HG02852 (cell line): Measurements from ENCODE around the gene PAK5.

Experiments used
- ATAC-seq: cut with Tn5 transposase; IDR thresholded peaks from one replicate; pipeline ENCODE4 v1.9.1; 2021; ENCODE audit warnings: mild to moderate bottlenecking, moderate library complexity; ENCODE audit not compliant: unreplicated experiment

PAK5 gene

GRCh38 chr20:9626357-9626756 is 212.5 kb downstream of the PAK5 start:
- ATAC-seq = no peak

GRCh38 chr20:9617940-9618339 is 220.9 kb downstream of the PAK5 start:
- no peak for ATAC-seq

DNA sequence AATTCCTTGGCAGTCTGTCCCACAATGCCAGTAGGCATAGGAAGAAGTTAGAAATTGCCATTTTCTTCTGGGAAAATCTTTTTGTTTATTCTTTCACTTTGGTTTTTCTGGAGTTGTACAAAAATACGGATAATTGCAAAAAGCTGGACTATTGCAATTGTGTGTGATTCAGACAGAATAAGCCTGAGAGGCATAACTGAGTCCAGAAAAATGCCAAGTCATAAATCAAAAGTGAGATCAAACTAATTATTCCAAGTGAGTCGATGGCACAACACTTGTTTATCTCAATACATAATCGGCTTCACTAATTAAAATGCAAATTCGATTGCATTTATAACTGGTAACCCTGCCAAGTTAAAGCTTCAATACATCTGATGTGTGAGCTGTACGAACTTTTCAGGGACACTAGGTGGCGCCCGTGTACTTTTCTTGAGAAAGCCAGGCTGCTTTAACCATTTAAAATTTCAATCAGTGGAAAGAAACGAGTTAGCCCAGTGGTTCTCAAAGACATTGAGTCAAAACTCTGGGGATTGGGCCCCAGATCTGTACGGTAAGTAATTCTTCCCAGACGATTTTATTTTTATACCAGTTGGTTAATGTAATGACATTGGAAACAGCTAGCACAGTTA is 221.9 kb downstream of the PAK5 start:
- ATAC-seq = no peak

DNA sequence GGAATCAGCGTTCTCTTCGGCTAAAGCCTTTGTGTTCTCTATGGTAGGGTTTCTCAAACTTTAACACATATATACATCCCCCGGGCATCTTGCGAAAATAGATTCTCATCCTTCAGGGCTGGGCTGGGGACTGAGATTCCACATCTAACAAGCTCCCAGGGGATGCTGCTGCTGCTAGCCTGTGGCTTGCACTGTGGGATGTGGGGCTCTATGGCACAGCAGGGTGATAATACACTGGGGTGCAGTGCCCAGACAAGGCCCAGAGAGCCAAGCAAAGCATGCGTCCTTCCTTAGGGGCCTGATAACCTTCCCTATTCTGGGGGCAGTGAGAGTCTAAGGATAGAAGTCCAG is 222.4 kb downstream of the PAK5 start:
- ATAC-seq = peak; percentile 2

- peak; percentile 98 for ATAC-seq
Measured at GRCh38 chr20:9615766-9616454, 223.0 kb downstream of the PAK5 start.

DNA sequence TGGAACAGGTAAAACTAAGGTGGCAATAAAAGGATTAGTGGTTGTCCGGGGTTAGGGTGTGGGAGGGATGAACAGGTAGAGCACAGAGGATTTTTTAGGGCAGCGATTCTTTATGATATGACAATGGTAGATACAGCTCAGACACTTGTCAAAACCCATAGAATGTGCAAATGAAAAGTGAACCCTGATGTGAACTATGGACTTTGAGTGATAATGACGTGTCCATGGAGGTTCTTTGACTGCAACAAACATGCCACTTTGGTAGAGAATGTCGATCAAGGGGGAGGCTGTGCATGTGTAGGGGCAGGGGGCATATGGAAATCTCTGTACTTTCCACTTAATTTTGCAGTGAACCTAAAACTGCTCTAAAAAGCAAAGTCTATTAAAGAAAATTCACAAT is 223.8 kb downstream of the PAK5 start:
- ATAC-seq = no peak

DNA sequence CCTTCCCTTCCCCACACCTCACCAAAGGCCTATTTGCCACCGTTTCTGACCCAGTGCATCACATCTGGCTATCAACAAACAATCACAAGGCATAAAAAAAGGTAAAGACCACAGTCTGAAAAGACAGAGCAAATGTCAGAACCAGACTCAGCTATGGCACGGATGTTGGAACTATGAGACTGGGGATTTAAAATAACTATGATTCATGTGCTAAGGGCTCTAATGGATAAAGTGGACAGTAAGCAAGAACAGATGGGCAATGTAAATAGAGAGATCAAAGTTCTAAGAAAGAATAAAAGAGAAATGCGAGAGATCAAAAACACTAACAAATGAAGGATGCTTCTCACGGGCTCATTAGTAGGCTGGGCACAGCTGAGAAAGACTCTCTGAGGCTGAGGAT is 225.0 kb downstream of the PAK5 start:
- ATAC-seq = no peak

GRCh38 chr20:9611921-9612320 is 227.0 kb downstream of the PAK5 start:
- no peak for ATAC-seq

- no peak for ATAC-seq
Measured at GRCh38 chr20:9610665-9611064, 228.2 kb downstream of the PAK5 start.

- peak; percentile 69 for ATAC-seq
Measured at GRCh38 chr20:9609887-9610502, 228.9 kb downstream of the PAK5 start.

DNA sequence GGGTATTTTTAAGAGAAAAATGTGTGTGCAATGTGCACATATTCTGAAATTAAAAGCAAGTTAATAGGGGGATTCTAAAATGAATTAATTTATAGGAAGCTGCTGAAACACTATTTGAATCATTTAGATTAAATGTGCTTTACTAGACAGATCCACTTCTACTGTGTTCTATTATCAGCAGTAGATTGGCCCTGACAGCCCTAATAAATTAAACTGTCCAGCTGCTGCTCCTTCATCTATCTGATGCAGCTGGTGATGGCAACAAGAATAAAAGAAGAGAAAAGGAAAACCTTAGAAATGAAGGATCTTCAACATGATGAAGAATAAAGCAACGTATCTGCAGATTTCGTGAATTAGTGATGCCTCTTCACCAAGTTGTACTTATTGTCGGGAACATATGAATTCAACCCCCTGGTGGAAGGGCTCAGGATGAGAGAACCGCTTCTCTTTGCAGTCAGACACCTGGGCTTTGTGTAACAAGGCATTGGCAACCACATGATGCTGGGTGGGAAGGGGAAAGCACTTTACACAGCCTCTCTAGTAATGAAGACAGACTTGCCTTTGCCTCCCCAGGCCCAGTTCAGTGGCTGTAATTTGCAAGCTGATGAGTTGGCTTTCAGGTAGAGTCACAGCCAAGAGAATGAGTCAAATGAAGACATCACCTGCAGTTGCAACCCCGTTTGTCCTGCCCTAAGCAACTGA is 230.1 kb downstream of the PAK5 start:
- no peak for ATAC-seq

DNA sequence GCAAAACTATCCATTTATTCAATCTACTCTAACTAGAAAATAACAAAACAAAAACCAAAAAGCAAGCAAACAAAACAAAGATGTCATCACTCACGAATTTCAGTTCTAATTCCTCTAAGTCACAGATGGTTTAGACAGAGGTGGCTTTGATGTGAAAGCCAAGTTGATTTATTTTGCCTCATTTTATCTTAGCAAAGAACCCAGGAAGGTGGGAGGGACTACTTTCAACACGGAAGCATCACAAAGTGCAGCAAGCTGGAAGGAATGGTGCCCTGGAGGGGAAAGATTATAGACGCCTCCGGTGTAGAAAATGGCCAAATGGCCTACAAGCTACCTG is 236.1 kb downstream of the PAK5 start:
- ATAC-seq = peak; percentile 67

DNA sequence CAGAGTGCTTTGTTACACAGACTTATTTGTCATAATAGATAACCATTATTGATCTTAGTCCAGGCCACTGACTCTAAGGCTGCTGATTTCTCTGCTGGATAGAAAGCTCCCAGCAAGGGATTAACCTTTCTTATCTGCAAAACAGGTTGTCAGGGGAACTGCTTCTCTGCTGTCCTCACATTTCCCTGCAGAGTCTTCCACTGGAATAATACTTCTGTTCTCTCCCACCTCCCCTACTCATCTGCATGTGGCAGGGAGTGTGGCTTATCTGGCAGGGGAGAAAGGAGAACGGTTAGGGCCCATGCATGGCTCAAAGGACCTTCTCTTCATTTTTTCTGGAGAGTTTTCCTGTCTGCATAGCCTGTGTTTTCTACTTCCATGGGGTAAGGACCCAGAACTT is 238.3 kb downstream of the PAK5 start:
- no peak for ATAC-seq

GRCh38 chr20:9597547-9597946 is 241.3 kb downstream of the PAK5 start:
- no peak for ATAC-seq

DNA sequence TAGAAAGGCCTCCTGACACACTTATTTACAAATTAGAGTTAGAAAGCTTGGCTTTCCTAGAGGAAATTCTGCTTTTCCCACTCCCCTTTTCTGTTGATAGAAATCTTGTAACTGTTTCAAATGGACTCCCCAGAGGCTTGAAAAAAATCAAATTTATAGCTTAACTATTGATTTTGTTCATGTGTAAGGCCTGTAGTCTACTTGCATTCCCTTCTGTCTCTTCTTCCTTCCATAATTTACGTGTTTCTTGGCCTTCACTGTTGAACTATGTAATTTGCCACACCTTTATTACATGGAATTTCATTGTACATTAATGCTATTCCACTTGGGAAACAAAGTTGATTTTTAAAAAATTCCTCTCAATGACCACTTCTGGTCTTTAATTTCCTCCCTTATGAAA is 243.1 kb downstream of the PAK5 start:
- no peak for ATAC-seq

DNA sequence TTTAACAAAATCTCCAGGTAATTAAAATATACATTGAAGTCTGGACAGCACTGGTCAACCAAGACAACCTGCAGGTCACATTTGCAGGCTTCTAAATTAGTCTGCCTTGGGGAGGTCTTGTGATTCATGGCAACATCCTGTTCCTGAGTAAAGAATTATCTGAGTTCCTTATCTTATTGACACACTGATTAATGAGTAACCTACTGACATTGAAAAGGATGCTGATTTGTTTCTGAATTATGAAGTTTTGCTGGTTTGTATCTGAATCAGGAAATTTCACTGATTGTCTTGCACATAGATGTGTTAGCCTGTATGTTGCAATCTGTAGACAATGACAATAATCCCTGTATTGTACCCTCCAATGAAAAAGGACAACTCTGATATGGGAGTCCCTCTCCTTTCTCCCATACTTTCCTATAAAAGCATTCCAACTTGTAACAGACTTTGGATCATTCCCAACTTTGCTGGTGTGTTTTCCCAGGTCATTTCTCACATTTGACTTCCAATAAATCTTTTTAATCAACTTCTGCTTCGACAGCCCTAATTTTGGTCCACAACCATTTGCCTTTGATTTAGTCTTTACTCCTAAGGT is 244.5 kb downstream of the PAK5 start:
- ATAC-seq = no peak

- no peak for ATAC-seq
Measured at GRCh38 chr20:9592419-9592818, 246.5 kb downstream of the PAK5 start.

DNA sequence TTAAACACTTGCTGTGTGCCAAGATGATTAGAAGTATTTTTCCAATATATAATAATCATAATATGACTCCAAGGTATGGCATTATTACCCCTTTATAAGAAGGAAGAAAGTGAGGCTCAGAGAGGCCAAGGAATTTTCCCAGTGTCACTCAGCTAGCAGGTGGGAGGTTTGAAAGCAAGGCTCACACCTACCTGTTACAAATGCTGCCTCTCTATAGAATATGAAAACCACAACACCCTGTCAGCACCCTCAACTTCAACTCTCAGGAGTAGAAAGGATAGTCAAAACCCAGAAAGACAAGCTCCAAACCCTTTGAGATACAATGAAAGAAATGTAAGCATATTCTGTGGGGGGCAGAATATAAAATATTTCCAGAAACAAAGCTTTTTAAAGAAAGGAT is 247.8 kb downstream of the PAK5 start:
- no peak for ATAC-seq

DNA sequence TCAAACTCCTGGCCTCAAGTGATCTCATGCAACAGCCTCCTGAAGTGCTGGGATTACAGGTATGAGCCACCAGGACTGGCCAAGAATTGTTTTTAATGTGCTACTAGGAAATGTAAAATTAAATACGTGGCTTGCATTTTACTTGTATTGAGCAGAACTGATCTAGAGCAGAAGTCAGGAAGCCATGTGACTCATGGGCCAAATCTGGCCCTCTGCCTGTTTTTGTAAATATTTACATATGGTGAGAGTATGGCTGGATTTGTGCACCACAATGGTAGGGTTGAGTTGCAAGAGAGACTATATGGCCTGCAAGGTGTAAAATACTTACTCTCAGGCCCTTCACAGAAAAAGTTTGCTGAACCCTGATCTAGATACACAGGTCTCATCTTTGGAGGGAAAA is 248.7 kb downstream of the PAK5 start:
- ATAC-seq = no peak

- ATAC-seq = no peak
Measured at GRCh38 chr20:9588706-9589105, 250.2 kb downstream of the PAK5 start.

DNA sequence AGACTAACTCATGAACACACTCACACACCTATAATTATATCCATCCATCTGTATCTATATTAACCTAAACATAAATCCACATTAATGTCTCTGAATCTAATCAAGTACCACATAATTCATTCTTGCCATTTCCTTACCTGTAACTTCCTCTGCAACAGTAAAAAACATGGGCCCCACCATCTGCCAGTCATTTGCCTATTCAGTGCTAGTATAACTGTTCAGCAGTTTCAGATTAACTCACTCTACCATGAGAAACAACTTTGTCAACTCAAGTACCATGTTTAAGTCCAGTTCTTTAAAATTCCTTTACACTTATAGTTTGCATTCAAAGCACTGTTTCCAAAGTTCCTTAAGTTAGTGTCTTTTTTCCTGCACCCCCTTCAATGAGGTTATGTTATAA is 255.7 kb downstream of the PAK5 start:
- ATAC-seq = no peak

- ATAC-seq = no peak
Measured at GRCh38 chr20:9582137-9582536, 256.7 kb downstream of the PAK5 start.
